GM18511 (cell line): ENCODE measurements around the gene NPBWR2.

Experiments
- ATAC-seq: cut with Tn5 transposase; IDR thresholded peaks from one replicate; pipeline ENCODE4 v1.9.1; 2021; ENCODE audit warnings: mild to moderate bottlenecking, moderate library complexity; ENCODE audit not compliant: unreplicated experiment

NPBWR2 gene, protein sequence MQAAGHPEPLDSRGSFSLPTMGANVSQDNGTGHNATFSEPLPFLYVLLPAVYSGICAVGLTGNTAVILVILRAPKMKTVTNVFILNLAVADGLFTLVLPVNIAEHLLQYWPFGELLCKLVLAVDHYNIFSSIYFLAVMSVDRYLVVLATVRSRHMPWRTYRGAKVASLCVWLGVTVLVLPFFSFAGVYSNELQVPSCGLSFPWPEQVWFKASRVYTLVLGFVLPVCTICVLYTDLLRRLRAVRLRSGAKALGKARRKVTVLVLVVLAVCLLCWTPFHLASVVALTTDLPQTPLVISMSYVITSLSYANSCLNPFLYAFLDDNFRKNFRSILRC

DNA sequence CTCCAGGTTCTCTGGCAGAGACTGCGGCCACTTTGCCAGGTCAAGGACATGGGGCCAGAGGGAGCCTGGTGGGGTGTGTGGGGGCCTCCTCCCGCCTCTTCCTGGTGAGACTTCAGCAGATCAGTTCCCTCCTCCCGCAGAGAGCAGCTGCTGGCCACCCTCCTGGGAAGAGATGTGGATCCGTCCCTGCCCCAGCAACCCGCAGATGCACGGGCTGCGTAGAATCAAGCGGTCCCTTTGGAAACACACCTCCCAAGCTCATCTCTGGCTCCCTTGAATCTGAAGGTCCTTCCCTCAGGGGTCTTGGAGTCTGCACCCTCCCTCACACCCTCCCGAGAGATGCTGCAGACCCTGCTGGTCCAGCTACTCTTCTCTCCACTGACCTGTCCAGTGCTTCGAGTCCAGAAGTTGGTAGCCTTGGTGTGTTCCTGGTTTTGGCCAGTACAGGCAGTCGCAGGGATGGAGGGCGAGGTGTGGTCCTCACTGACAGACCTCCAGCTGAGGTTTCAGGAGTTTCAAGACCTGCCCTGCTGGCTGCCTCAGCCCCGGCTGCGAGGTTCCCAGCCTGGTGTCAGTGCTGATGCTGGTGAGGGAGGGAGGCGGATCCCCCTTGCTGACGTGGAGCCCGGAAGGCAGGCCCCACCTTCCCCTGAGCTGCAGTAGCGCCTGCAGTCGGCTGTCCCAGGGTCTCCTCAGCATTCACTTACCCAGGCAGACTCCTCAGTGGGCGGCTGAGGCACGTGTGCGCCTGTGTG, at the start of gene NPBWR2:
Gene NPBWR2 (minus strand): TSS at position 585 of the 755 bp plus-strand sequence. CDS start 734 bp downstream, outside the sequence.
- no peak for ATAC-seq

GRCh38 chr20:64156136-64156885, 48.9 kb upstream of the NPBWR2 start:
- ATAC-seq: no peak

GRCh38 chr20:64155258-64156135, 48.1 kb upstream of the NPBWR2 start:
- ATAC-seq: no peak

DNA sequence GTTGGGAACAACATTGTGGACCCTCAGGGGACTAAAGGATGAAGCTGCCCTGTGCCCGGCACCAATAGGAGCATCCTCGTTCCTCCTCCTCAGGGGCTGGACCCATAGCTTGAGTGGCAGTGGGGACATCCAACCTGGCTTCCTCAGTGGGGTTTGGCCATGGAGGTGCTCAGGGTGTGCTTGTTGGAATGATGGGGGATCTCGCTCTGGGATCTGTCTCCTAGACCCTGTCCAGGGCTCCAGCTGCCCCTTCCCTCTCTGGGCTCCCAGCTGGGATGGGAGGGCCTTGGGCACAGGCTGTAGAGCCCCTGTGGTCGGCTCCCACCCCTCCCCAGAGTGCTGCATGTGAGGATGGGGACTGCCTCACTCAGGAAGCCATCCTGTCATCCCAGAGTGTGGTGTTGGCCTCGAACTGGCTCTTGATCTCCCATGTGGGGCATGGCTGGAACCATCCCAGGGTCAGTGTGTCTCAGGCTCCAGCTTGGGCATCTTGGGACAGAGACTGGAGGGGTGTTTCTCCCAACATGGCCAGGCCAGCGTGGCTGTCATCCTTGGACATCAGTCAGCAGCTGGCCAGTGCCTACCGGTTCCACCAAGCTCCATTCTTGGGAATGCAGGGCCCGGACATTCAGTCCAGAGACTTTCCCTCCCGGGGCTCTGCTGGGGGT, 47.4 kb upstream of the NPBWR2 start:
- ATAC-seq: no peak

DNA sequence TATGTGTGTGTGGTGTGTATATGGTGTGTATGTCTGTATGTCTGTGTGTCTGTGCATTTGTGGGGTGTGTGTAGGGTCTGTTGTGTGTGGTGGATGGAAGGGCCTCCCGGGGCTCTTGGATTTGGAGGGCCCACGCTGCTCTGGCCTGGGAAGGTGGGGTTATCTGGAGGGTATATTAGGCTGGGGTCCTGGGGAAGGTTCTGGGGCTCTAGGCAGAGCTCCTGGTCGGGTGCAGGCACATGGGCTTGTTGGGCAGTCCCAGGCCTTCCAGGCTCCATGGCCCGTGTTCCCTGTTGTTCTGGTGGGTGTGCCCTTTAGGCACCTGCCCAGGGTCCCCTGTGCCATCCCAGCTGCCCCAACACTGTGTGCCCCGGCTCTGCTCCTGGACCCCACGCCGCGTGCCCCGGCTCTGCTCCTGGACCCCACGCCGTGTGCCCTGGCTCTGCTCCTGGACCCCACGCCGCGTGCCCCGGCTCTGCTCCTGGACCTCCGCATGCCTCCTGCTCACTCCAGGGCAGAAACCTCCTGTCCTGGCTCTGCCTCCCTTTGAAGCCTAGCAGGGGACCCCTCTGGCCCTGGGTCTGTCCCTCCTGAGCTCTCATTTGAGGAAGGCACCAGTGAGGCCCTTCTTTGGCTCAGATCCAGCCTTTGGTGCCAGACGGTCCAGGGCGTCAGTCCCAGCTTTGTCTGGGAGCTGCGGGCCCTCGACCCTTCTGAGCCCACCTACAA, 46.7 kb upstream of the NPBWR2 start:
- no peak for ATAC-seq

- no peak for ATAC-seq
Observed at GRCh38 chr20:64153410-64153809, 46.0 kb upstream of the NPBWR2 start.

DNA sequence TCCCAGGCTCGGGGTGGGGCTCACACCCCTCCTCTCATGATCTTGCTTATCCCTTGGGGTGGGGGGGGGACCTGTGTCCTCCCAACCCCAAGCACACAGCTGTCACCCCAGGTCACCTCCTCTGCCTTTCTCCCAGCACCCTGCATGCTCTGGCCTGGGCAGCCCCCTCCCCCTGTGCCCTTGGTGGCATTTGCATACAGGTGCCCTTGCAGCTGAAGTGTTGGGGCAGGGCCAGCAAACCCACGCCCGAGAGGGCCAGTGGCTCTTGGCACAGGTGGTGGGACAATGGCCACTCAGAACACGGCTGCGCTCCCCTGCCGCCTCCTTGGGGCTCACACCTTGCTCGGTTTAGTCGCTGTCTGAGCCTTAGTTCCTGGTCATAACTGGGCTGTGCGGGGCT, 45.5 kb upstream of the NPBWR2 start:
- no peak for ATAC-seq

DNA sequence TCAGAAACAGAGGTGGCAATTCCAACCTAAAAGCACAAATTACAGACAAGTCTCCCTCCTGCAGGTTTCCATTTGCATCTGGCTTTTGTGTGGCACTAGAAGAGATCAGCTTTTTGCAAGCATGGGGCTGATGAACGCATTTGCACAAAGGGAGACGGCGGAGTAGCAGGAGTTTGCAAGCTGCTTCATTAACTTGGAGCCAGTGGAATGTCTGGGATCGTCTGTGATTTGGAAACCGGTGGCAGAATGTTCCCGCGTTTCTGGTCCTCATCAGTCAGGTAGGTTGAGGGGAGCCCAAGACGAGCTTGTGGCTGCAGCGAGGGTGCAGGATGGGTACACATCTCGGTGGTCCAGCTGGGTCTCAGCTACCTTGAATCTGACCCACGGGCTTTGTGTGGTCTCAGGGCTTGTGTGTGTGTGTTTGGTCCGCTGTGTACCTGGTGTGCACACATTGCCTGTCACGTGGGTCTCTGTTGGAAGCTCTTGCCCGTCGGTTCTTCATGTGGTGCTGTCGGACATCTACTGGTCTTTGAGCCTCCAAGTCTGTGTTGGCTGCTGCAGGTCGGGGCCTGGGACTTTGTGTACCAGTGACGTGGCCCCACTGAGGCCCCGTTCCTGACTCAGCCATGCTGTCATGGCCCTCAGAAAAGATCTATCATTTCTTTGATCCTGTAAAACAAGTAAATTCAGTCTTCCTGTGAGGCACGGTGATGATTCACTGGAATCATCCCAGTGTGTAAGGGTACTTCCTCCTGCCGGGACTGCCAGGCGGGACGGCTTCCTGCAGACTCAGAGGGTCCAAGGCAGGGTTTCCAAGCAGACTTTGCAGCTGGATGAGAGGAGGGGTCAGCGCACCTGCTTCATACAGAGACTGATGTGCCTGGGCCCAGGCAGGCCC, 44.5 kb upstream of the NPBWR2 start:
- ATAC-seq: no peak

DNA sequence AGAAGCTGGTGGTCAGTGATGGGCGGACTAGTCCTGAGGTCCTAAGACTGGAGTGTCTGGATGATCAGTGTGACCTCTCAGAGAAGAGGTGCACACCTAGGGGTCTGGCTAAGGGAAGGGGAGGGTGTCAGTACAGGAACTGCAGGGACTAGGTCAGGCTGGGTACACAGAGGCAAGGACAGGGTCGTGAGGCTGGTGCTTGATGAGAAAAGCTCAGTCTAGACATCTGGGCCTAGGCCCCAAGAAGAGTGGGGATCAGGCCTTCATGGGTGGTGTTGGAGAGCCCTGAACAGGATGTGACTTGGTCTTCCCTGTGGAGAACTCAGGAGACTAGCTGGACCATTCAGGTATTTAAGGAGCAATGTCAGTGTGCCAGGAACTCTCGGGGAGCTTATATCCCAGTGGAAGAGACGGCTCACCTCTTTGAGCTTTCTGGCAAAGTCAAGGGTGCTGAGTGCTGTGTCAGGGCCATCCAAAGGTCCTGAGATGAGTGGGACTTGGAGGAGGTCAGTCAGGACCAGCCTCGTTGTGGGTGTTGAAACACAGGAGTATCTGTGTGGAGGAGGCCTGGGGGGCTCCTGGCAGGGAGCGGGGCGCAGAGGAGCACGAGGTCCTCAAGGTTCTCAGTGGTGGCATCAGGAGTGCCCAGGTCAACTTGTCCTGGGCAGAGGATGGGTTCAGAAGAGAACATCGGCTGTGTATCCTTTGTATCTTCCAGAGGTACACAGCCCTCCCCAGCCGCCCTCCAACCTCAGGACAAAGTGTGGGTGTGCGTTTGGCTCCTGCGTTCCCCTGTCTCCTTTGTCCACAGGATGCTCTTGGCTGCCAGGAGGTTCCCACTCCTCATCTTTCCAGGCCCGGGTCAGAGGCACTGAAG, 43.6 kb upstream of the NPBWR2 start:
- ATAC-seq: no peak

GRCh38 chr20:64149809-64150560, 42.6 kb upstream of the NPBWR2 start:
- no peak for ATAC-seq

DNA sequence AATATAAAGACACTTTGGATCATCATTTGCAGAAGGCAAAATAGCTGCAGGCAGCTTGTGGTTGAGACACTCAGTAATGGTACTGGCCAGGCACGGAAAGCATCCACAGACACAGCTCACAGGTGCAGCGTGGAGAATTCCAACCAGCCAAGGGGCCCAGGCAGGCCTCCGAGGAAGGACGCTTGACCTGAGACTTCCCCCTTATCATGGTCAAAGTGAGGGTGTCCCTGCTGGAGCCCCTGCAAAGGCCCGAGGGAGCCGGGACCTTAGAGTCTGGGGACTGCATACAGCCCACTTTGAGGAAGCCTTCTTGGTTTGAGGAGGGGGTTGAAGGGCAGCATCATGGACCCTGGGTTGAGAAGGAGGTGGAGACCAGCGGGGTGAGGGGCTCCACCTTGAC, 41.8 kb upstream of the NPBWR2 start:
- ATAC-seq: no peak

- no peak for ATAC-seq
Observed at GRCh38 chr20:64148581-64148980, 41.2 kb upstream of the NPBWR2 start.

GRCh38 chr20:64146936-64147477, 39.6 kb upstream of the NPBWR2 start:
- no peak for ATAC-seq

GRCh38 chr20:64146301-64146935, 39.1 kb upstream of the NPBWR2 start:
- ATAC-seq: no peak

DNA sequence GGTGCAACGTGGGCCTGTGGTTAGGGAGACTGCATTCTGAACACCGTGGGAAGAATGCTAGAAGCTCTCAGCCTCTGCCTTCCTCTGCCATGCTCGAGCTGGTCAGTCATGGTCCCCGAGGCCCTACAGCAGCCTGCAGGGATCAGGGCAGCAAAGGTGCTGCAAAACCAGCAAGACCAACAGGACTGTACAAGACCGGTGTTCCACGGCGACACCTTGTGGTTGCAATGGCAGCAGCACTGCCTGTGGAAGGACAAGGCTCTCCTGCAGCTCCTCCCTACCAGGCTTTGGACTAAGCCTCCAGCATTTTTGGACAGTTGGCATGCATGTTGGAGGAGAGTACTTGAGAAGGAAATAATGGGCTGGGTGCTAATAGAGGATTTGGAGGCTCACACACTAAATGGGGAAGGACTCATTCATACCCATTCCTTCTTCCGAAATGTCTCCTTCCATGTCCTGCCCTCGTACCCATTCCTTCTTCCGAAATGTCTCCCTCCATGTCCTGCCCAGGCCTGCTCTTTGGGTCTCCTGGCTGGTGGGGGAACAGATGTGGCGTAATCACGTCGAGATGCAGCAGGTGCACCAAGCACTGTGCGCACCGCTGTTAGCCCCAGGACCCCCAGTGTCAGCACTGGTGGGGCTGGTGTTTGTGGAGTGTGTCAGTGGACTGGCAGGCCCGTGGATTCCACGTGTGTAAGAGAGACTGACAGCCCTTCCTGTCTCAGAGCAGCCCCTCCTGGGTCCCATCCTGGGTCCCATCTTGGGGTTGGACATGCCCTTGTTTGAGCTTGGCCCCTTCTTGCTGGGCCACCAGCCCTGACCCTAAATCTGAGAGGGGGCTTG, 38.3 kb upstream of the NPBWR2 start:
- no peak for ATAC-seq
